Fibroblast of skin of left biceps (primary cell): Measurements from ENCODE around the gene NEDD9.
A peak's percentile ranks its signal among the peaks of the same experiment; 100 is the strongest.

ENCODE experiments used
- DNase-seq, 2 experiments: peaks; one replicate each; pipeline ENCODE4 v3.0.0-alpha.2; 2013; ENCODE audit warnings: low read depth in 2 of 2

NEDD9 gene, protein sequence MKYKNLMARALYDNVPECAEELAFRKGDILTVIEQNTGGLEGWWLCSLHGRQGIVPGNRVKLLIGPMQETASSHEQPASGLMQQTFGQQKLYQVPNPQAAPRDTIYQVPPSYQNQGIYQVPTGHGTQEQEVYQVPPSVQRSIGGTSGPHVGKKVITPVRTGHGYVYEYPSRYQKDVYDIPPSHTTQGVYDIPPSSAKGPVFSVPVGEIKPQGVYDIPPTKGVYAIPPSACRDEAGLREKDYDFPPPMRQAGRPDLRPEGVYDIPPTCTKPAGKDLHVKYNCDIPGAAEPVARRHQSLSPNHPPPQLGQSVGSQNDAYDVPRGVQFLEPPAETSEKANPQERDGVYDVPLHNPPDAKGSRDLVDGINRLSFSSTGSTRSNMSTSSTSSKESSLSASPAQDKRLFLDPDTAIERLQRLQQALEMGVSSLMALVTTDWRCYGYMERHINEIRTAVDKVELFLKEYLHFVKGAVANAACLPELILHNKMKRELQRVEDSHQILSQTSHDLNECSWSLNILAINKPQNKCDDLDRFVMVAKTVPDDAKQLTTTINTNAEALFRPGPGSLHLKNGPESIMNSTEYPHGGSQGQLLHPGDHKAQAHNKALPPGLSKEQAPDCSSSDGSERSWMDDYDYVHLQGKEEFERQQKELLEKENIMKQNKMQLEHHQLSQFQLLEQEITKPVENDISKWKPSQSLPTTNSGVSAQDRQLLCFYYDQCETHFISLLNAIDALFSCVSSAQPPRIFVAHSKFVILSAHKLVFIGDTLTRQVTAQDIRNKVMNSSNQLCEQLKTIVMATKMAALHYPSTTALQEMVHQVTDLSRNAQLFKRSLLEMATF

DNA sequence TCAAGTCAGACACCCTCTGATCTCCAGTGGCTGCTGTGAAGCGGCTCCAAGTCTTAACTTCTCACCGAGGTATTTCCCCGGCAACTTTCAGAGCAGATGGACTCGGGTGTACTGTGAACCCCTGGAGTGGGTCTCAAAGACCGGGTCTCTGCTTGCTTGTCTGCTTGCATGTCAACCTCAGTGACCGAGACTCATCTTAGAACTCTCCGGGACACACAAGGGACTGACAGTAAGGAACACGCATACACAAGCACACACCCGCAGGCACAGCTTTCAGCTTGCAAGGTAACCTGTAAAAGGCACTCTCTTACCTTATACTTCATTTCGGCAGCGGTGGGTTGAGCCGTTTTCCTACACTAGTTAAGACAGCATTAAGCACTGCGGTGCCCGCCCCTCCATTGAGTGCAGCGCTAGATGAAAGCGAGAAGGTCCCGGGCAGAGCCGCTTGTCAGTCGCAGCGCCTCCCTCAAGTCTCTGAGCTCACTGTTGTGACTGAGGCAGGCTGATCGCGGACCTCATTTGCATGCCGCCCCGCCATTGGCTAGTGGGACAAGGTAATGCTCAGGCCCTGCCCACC, at the start of gene NEDD9:
Gene NEDD9 (minus strand): TSS at position 476 of the 577 bp plus-strand sequence. CDS start 153 bp downstream, at position 323.
- peak; percentile 85 to 86 for DNase-seq

DNA sequence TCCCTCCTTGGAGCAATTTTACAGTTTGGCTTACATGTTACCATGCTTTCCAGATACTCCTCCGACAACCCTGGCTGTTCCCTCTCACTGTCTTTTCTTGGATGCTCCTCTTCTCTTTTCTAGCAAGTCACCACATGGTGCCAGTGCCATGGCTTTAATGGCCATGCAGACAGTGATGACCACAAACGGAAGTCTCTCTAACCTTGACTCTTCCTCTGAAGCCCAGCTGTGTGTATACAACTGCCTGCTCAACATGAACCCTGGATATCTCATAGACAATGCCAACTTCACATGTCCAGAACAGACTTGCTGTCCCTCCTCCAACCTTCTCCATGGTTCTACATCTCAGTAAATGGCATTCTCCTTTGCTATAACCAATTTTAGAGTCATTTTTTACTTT, 49.8 kb upstream of the NEDD9 start:
- no peak for DNase-seq

DNA sequence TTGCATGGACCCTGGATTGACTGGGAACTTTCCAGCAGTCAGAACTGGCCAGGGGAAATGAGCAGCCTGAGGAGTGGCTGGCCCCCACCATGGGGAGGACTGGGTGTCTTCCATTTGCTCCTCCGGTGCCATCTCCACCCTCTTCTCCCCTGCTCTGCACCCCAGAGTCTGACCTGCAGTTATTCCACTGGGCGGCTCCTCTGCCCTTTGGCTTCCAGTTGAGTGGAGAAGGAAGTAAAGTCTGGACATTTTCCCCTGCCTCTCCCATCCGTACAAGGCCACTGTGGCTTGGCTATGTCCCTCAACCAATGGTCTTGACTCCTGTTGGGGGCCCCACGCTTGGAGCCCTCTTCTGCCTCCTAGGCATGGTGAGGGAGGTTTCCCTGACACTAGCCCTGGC, 47.9 kb upstream of the NEDD9 start:
- no peak for DNase-seq

DNA sequence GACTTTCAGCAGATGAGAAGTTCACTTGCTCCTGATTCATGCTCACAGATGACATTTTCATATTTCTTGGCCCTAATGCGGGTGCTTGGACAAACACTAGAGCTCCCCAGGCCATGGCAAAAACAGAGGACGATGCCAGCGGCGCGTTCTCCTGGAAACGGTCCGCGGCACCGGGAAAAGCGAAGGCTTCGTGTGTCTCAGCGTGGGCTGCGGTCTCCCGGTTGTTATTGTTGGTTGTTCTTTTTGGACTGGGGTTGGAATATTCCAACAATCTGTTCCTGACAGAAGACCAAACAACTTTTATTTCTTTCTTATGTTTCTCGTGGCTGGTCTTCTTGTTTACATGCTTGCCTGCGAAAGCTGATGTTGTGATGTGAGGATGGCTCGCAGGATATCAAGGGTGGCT, 46.8 kb upstream of the NEDD9 start:
- DNase-seq: no peak

DNA sequence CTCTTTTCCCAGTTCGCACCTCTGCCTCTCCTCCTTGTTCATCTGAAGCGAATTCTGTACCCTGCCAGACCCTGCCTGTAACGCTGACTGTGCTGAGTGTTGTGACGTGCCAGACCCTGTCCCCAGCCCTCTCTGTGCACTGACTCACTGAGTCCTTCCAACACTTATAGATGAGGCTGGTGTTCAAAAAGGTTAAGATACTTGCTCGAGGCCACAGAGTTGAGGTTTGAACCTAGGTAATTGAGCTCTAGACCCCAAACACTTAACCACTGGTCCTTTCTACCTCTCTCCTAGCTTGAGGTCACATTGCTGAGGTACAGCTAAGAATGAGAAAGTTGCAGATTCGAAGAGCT, 45.7 kb upstream of the NEDD9 start:
- DNase-seq: no peak

DNA sequence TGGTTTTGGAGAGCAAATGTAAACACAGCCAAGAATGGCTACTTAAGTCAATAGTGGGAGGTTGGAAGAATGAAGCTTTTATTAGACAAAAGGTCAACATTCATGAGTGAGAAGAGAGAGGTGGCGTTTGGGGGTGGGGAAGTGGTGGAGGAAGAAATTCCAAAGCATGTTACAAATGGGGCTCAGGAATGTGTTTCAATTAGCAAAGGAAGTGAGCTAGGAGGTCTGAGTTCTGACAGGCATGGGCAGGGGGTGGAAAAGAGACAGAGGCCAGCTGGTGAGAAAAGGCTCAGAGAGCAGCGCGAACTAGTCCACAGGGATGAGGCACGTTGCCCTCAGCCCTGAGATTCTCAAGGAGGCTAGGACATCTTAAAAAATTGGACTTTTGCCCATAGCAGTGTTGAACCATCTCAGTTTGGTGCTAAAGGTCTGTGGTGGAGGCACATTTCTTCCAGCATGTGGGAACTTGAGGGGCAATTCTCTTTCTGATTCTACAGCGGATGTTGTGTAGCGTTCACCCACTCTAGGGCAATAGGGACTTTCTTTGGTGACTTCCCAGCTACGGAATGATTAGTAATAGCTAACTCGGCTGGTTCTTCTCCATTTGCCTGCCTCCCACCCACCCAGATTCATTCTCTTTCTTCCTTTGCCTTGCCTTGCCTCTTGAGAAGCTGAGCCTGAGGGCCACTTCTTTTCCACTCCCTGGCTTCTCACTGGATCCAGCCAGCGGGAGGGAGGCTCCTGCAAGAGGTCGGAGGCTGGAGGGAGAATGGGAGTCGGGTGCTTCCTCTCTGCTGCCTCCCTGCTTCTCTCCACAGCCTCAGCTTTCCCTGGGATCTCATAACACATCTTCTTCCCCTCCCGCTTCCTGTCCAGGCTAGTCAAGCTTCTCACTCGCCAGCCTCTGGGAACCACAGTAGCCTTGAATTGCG, 45.1 kb upstream of the NEDD9 start:
- DNase-seq: peak; percentile 65 to 69

DNA sequence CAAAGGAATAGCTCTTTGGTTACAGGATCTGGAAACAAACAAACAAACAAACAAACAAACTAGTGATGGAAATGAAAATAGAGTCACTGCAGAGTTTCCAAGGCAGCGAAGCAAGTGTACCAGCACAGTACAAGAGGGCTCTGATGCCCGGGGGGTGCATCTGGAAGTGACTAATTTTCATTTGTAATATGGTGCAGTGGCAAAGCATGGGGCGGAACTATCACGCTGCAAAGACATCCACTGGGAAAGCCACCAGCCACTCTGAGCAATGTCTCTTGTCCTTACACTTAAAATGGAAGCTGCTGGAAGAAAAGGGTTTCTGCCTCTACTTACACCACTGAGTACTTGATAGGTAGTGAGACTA, 44.4 kb upstream of the NEDD9 start:
- no peak for DNase-seq

DNA sequence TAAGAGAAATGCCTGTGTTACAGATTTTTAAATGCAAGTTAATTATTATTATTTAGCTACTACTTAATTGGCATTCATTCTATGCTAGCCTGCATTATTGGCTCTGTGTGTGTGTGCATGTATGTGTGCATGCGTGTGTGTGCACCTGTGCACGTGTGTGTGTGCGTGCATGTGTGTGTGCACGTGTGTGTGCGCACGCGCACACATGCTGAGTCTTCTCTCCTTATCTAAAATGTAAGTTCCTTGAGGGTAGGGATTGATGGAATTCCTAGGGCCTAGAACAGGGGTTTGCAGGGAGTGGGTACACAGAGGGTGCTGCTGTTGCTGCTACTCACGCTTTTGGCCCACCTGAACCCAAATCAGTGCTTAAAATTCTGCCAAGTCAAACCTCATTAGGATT, 43.8 kb upstream of the NEDD9 start:
- no peak for DNase-seq

DNA sequence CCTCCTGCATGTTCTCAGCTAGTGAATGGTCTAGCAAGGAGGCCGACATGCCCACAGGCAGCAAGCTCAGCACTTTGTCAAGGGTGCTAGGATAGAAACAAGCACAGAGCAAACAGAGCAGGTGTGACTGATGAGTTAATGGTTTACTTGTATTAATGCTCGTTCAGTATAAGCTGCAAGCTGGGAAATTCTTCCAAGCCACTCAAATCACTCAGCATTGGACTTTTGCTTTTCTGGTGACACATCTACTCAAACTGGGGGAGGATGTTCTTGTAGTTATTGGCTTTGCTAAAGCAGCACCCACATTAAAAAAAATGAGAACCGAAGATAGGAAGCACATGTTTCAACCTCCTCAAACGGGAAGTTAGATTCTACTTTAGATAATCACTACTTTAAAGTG, 43.1 kb upstream of the NEDD9 start:
- no peak for DNase-seq

DNA sequence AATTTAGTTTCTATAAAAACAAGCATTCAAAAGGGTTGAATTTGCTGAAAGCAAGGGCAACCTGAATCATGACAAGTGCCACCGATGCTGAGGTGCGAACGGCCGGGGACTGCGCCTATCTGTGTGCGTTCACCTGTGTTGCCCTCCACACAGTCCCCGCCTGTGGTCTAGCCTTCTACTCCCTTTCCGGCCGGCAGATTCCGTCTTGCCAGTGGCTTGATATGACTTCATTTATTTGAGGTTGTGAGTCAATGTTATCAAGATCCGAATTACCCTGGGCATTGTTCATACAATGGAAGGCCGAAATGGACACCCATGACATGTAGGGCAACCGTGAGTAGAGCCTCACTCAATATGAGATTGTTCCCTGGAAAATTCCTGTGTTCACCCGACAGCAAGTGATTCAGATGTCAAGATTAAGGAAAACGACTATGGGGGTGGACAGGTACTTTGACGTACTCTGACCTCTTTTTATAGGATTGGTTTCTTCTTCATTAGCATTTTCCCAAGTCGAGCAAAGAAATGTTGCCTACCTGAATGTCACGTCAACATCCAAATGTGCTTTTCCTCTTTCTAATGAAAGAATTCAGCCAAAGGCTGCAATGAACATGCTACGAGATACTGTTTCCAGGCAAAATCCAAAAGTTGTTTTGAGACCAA, 41.1 kb upstream of the NEDD9 start:
- DNase-seq: no peak

DNA sequence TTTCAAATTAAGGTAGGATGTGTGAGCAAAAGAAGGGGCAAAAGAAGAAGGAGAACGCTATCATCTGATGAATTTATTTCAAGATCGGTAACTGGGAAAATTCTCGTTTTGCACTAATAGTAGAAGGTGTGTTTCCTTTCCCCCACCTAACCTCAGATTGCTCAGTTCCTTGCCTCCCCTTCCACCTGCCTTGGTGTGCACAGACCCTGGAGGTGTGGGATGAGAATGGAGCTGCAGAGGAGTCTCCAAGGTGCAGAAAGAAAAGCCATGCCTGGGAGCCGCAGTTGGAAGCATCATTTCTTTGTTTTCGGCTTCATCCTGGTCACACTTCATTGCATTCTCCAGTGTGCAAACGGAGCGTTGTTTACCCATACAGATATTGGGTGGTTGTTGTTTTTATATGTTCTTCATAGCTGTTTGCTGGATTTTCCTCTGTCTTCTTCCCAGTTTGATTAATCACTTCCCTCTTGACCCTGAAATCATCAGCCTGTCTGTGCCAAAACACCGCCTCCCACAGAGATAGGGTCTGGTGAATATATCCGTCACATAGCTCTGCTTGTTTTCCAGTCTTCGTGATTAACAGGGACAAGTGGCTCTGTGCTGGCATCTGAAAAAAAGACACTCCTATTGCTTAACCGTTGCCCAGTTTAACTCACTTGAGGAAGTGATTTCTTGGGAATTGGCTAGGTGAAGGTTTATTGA, 40.2 kb upstream of the NEDD9 start:
- DNase-seq: no peak

DNA sequence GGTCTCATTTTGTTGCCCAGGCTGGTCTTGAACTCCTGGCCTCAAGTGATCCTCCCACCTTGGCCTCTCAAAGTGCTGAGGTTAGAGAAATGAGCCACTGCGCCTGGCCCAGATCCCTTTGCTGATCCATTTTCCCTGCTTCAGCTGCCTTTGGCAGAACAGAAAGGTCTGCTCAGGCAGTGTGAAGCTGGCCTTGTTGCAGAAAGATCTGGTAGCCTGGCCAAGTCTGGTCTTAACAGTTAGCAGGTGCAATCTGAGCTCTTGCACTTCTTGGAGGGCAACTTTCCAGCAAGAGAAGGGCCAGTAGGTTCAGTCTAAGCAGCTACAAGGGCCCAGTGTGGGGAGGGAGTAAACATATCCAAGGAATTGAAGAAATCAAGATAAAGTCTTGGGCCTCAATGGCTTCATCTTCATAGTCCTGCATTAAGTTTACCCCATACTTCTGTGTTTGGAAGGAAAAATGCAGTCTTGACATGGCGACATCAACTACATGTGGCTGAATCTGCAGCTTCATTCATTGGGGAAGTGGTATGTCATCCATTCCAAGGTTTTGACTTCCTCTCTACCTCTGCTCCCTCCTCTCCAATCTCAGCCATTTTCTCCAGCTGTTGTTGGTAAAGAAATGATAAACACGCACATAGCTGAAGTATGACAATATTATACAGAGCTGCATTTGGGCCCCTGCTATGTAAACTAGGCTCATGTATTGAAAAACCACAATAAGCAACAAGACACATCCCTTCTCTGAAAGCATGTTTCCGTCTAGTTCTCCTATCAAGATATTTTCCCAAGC, 39.0 kb upstream of the NEDD9 start:
- peak; percentile 54 to 58 for DNase-seq

DNA sequence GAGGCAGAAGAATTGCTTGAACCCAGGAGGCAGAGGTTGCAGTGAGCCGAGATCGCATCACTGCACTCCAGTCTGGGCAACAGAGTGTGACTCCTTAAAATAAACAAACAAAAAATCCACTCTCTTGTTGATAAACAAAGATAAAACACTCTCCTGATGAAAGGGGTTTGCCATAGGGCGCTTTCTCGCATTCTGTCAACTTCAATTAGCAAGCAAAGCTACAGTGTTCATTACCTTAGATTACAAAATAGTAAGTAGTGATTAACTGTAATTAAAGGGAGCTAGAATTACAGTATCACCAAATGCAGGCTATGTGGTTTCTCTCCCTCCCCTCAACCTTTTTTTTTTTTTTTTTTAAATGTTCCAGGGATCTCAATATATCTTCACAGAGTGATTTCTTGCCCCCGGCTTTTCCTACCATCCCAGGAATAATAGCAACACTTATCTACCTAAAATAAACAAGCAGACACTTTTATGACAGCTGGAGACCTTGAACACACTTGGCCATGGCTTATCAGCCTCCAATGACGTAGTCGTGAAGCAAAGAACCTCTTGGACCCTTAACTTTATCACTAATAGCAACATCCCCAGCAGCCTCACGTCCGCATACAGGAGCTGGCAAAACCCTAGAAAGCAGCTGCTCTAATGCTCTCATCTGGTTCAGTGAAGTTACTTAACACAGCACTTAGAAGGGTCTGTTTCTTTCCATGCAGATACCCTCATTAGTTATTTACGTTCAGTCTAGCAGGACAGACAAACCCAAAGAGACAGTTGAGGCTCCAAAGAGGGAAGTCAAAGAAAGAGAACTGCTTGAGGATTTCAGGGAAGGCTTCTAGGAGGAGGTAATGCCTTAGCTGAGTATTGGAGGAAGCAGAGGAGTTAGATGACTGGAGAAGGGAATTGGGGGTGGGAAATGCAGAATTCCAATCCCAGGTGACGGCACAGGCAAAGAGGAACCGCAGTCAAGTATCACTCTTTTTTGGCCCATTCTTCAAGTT, 37.9 kb upstream of the NEDD9 start:
- DNase-seq: no peak

DNA sequence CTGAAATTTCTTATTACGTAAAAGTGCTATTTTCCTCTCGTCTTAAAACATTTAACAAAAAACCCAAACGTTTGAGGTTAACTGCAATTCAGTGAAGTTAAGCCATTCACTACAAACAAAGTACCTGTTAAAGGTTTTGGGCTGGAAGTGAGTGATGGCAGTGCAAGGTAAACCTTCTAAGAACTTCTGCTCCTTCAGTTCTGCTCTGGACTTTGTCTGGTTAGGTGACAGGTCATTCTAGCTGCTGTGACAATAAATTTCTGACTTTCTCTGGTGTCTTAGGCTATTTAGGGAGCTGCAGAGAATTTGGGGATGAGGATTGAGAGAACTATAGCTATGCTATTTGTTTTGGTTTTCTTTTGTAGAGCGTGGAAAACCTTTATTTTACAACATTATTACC, 36.5 kb upstream of the NEDD9 start:
- no peak for DNase-seq

DNA sequence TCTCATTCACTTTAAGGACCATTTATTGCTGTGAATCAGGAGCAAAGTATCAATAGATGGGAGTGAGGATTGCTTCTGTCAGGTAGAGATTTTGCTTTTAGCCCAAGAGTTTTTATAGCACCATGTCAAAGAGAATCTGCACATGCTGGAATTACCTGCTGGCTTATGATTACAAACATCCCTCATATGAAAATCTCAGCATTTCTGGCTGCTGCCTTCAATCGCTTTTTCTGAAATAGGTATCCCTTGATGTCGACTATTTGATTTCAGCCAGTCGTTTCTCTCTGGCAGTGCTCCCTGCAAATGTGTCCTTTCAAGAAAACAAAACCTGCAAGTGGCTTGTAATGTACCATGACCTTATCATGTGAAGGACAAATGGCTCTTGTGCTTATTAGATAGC, 34.5 kb upstream of the NEDD9 start:
- no peak for DNase-seq

DNA sequence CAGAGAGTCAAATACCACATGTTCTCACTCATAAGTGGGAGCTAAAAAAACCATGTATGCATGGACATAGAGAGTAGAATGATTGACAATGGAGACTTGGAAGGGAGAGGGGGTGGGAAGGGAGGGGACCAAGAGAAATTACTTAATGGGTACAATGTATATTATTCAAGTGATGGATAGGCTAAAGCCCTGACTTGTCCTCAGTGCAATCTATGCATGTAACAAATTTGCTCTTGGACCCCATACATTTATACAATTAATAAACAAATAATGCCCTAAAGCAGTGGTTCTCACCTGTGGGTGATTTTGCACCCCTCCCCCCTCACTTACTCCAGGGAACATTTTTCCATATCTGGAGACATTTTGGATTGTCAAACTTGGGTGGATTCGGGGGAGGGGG, 33.5 kb upstream of the NEDD9 start:
- DNase-seq: no peak

DNA sequence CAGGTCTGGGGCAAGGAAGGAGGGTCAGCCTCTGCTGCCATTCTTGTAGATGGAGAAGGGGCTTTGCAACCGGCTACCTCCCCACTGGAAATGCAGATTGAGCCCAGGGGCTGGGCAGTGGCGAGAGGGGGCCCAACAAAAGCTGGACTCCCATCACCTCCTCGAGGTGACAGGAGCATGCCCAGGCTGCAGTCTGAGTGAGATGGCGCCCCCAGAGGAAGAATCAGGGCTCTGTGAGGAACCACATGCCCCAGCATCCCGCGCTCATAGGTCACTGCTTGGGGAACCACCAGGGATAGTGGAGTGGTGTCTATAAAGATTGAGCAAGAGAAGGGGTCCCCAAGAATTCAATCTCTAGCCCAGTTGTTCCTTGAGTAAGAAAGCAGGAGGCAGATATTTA, 31.6 kb upstream of the NEDD9 start:
- DNase-seq: no peak

DNA sequence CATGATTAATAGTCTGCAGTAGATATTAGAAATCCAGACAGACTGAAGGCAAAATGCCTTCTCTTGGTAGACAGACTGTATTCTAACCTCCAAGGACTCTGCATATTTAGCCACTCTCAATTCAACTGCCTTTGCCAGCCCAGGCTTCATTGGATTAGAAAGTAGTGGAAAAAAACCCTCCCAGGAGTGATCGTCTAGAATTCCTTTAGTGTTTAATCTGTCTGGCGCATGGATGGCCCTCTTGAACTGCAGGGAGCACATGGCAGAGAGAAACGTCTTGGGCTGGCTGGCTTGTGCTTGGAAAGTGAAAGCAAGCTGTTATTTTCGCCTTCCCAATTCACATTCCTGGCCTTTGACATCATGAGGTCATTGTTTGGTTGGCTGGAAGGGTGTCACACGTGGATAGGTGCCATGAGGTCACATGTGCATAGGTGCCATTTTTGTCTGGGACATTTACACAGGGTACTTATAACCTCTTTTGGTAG, 30.9 kb upstream of the NEDD9 start:
- no peak for DNase-seq
